Ishikawa (cell line): ENCODE measurements around the gene DNAJC30.

Experiments used
- CEBPB ChIP-seq: IDR thresholded peaks from 2 replicates; pipeline ENCODE4 v1.6.1; 2012
- CREB1 ChIP-seq: IDR thresholded peaks from 2 replicates; pipeline ENCODE4 v1.6.1; 2012; ENCODE audit warnings: low read depth
- EGR1 ChIP-seq: IDR thresholded peaks from 2 replicates; pipeline ENCODE4 v1.6.1; 2012
- EP300 ChIP-seq: IDR thresholded peaks from 2 replicates; pipeline ENCODE4 v1.6.1; 2012; ENCODE audit warnings: borderline replicate concordance
- FOXM1 ChIP-seq: IDR thresholded peaks from 2 replicates; pipeline ENCODE4 v1.6.1; 2012; ENCODE audit warnings: low read depth, borderline replicate concordance
- NFIC ChIP-seq: IDR thresholded peaks from 2 replicates; pipeline ENCODE4 v1.6.1; 2012
- RAD21 ChIP-seq: IDR thresholded peaks from 2 replicates; pipeline ENCODE4 v1.6.1; 2012; ENCODE audit warnings: low read depth
- TAF1 ChIP-seq: IDR thresholded peaks from 2 replicates; pipeline ENCODE4 v1.6.1; 2012; ENCODE audit warnings: low read depth, mild to moderate bottlenecking
- TCF12 ChIP-seq: IDR thresholded peaks from 2 replicates; pipeline ENCODE4 v1.6.1; 2012; ENCODE audit warnings: low read depth
- TEAD4 ChIP-seq: IDR thresholded peaks from 2 replicates; pipeline ENCODE4 v1.6.1; 2012
- YY1 ChIP-seq: IDR thresholded peaks from 2 replicates; pipeline ENCODE4 v1.6.1; 2012; ENCODE audit warnings: low read depth
- ZBTB7A ChIP-seq: IDR thresholded peaks from 2 replicates; pipeline ENCODE4 v1.6.1; 2012; ENCODE audit warnings: low read depth
- TF ChIP-seq, protein P1 (sequence below): IDR thresholded peaks from 2 replicates; pipeline ENCODE4 v1.6.1; 2012
- TF ChIP-seq, protein P2 (sequence below): IDR thresholded peaks from 2 replicates; pipeline ENCODE4 v1.6.1; 2012
- TF ChIP-seq, protein P3 (sequence below): IDR thresholded peaks from 2 replicates; pipeline ENCODE4 v1.6.1; 2012; ENCODE audit warnings: low read depth, mild to moderate bottlenecking

The DNAJC30 gene

DNA sequence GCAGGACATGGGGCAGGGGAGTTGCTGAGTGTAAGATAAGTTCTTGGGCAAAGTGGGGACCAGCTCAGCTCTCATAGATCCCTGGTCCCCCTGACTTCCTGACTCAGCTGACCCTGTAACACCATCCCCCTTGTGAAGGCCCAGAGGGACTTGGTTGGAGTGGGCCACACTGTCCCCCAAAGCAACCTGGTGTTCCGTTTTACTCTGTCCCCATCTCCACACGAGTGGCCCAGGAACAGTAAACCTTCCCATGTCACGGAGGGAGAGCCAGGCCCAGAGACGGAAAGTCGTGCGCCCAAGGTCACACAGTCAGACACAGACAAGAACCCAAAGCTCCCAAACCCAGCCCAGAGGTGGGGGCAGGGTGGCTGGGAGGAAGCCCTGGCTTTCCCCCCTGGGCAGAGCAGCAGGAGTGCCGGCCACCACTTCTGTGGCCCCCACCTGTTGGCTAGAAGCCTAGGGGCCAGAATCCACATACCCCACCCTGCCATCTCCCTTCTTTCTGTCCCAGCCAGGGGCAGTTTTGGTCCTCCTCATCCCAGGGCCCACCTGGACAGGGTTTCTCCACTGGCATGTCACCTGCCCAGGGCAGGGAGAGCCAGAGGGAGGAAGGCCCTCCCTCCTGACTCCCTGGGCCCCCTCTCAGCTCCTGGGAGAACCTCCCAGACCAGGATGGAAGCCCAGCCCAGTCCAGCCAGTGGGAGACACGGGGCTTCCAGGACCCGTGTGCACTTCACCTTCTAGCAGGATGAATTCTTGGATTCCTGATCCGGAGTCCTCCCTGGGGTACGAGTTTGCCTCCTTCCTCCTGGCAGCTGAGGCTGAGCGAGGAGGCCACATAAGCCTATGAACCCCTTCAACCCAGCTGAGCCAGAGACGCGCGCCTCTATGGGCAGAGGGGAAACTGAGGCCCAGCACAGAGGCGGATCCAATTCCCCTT, 36.2 kb downstream of the DNAJC30 start:
- TF ChIP-seq TCF12, result no peak
- TF ChIP-seq TEAD4, result no peak
- TF ChIP-seq, protein P1, sequence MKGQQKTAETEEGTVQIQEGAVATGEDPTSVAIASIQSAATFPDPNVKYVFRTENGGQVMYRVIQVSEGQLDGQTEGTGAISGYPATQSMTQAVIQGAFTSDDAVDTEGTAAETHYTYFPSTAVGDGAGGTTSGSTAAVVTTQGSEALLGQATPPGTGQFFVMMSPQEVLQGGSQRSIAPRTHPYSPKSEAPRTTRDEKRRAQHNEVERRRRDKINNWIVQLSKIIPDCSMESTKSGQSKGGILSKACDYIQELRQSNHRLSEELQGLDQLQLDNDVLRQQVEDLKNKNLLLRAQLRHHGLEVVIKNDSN, result no peak
- no peak for TF ChIP-seq EGR1
- TF ChIP-seq ZBTB7A, result no peak
- TF ChIP-seq FOXM1, result no peak
- TF ChIP-seq TAF1, result no peak
- no peak for TF ChIP-seq YY1
- TF ChIP-seq EP300, result no peak

DNA sequence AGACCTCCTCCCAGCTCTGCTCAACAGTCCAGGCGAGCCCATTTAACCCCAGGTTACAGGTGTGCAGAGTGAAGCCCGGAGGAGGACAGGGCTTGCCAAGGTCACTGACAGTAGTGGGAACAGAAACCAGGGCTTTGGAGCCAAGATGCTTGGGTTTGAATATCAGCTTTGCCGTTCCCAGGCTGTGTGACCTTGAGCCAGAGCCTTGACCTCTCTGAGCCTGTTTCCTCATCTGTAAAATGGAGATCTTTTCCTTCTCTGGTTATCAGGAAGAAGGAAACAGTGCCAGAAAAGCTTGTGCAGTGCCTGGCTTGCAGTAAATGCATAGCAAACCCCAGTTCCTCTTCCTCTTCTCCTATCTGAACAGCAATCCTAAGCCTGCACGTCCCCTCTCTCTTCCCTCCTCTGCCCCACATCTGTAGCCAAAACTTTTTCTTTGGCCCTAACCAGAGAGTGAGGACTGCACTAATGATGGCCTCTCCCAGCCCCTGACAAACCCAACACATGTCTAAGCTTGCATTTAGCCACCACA, 37.5 kb downstream of the DNAJC30 start:
- TF ChIP-seq, protein P2, sequence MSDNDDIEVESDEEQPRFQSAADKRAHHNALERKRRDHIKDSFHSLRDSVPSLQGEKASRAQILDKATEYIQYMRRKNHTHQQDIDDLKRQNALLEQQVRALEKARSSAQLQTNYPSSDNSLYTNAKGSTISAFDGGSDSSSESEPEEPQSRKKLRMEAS, result no peak
- TF ChIP-seq RAD21 (no peak), FOXM1 (no peak), NFIC (no peak), TEAD4 (no peak), CREB1 (no peak), CEBPB (no peak), YY1 (no peak), ZBTB7A (no peak)
- TF ChIP-seq, protein P1, result no peak

DNA sequence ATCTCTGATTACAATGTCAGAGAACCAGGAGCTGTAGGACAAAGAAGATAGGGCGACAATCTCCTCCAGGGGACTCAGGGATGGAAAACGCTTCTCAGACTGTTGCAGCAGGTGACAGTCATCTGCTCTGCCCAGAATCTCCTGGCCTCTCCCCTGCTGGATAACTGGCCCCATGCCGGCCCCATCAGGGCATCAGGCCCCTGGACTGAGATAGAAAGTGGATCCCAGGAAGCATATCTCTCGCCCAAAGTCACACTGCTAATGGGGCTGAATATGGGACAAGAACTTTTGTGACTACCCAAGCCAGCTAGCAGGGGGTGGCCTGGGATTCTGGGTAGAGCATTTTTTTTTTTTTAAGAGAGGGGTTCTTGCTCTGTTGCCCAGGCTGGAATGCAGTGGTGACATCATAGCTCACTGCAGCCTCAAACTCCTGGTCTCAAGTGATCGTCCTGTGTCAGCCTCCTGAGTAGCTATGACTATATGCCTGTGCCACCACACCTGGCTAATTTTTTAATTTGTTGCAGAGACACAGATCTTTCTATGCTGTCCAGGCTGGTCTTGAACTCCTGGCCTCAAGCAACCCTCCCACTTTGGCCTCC, 38.5 kb downstream of the DNAJC30 start:
- TF ChIP-seq RAD21, result no peak
- TF ChIP-seq, protein P1, result no peak

DNA sequence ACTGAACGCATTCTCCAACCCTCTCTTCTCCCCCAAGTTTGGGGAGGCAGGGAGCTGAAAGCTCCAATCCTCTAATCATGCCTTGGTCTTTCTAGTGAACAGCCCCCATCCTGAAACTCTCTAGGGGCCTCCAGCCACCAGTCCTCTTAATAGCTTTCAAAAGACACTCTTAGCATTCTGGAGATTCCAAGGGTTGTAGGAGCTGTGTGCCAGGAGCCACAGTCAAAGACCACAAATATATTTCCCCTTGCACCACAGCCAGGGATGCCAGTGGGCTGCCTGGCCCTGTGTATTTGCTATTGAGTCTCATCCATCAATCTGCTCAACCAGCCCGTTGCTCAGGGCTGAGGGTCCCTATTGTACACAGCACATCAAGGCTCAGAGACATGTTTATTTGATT, 40.4 kb downstream of the DNAJC30 start:
- TF ChIP-seq FOXM1 (no peak), EGR1 (no peak), CEBPB (no peak), NFIC (no peak), ZBTB7A (no peak), EP300 (no peak), TEAD4 (no peak), YY1 (no peak)
- TF ChIP-seq, protein P1, result no peak
- TF ChIP-seq, protein P3, sequence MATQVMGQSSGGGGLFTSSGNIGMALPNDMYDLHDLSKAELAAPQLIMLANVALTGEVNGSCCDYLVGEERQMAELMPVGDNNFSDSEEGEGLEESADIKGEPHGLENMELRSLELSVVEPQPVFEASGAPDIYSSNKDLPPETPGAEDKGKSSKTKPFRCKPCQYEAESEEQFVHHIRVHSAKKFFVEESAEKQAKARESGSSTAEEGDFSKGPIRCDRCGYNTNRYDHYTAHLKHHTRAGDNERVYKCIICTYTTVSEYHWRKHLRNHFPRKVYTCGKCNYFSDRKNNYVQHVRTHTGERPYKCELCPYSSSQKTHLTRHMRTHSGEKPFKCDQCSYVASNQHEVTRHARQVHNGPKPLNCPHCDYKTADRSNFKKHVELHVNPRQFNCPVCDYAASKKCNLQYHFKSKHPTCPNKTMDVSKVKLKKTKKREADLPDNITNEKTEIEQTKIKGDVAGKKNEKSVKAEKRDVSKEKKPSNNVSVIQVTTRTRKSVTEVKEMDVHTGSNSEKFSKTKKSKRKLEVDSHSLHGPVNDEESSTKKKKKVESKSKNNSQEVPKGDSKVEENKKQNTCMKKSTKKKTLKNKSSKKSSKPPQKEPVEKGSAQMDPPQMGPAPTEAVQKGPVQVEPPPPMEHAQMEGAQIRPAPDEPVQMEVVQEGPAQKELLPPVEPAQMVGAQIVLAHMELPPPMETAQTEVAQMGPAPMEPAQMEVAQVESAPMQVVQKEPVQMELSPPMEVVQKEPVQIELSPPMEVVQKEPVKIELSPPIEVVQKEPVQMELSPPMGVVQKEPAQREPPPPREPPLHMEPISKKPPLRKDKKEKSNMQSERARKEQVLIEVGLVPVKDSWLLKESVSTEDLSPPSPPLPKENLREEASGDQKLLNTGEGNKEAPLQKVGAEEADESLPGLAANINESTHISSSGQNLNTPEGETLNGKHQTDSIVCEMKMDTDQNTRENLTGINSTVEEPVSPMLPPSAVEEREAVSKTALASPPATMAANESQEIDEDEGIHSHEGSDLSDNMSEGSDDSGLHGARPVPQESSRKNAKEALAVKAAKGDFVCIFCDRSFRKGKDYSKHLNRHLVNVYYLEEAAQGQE, result no peak

DNA sequence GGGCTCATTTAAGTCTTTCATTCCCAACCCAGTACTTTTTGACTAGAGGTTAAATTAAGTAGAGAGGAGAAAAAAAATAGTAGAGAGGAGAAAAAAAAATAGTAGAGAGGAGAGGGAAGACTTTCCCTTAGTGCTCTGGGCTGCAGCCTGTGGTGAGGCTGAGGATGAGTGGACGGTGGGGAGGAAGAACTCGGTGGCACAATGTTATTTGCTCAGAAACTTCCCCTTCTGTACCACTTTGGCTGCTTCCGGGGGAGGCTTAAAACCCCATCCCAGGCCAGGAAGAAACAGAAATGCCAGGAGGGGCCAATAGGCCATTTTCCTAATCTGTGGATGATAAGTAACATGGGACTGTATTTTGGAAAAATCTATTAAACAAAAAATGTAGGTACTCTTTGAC, 44.3 kb downstream of the DNAJC30 start:
- TF ChIP-seq NFIC (no peak), EP300 (no peak), TEAD4 (no peak), YY1 (no peak), RAD21 (no peak), FOXM1 (no peak), EGR1 (no peak), TCF12 (no peak), CEBPB (no peak), TAF1 (no peak), ZBTB7A (no peak), CREB1 (no peak)
- TF ChIP-seq, protein P2, result no peak
- TF ChIP-seq, protein P3, result no peak
- TF ChIP-seq, protein P1, result no peak
